GM19043 (cell line): ENCODE measurements around the gene GALNT17.

ENCODE experiments used
- ATAC-seq: cut with Tn5 transposase; IDR thresholded peaks from one replicate; pipeline ENCODE4 v1.9.1; 2021; ENCODE audit warnings: low read depth; ENCODE audit not compliant: unreplicated experiment

GALNT17 gene

DNA sequence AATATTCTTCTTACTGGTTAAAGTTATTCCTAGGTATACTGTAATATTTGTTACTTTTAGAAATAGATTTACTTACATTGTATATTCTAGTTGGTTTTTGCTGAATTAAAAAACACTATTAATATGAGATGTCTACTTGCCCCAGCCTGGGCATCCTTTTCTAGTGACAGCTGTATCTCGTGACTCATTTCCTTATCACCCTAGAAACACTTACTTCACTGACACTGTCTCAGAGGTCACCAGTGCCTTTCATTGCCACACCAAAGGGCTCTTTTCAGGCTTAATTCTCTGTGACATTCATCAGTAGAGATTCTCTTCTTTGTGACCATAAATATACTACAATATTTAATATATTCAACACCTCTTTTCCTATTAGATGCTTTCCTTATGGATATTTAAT, 194.7 kb downstream of the GALNT17 start:
- ATAC-seq, result no peak

DNA sequence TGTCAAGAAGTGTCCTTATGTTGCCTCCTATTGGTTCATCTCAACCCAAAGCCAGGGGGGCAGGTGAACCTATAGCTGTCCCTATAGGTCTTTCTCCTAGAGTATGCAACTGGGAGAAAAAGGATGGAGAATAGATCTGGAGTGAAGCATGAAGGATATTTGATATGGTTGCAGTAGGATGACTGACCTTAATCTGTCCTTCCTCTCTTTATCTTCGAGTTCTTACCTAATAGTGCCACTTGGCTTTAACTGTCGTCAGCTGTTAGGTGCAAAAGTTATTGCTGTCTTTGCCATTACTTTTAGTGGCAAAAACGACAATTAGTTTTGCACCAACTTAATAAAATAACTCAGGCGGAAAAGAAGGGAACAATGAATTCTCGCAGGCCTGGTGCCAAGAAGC, 196.0 kb downstream of the GALNT17 start:
- no peak for ATAC-seq

DNA sequence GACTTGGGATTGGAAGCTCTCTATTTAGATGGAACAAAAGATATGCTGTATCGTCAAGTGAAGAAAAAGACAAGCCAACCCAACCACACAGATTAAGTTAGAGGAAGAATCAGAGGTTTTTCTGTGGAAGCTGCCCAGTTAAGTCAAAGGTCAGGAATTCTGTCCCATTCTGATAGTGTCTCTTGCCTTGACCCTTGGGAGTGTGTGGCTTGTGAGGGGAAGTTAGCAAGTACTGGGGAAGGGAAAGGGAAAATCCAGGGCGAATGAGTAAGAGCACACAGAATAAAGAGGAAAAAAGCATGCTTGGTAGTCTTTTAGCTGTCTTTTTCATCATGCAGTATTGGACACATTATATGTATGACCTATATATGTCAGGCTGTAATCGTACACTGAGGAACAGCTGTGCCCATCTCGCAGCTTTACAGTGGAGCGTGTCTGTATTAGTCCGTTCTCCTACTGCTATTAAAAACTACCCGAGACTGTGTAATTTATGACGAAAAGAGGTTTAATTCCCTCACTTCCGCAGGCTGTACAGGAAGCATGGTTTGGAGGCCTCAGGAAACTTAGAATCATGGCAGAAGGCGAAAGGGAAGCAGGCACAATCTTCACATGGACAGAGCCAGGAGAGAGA, 197.2 kb downstream of the GALNT17 start:
- ATAC-seq, result no peak

DNA sequence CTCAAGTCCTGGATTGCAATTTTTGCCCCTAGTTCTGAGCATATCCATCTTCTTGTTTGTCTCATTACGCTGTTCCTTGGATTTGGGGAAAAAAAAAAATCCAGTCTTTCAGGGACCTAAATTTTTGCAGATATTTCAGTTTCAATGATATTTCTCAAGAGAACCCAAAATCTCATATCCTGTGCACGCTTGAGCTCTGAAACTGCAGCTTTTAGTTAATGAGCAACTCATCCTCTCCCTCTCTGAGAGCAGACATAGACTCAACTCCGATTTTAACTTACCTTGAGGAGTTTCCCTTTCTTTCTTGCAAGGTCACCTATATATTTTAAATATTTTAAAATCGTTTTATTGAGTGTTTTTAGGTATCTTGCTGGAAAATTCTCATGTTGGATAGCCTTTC, 200.3 kb downstream of the GALNT17 start:
- no peak for ATAC-seq

DNA sequence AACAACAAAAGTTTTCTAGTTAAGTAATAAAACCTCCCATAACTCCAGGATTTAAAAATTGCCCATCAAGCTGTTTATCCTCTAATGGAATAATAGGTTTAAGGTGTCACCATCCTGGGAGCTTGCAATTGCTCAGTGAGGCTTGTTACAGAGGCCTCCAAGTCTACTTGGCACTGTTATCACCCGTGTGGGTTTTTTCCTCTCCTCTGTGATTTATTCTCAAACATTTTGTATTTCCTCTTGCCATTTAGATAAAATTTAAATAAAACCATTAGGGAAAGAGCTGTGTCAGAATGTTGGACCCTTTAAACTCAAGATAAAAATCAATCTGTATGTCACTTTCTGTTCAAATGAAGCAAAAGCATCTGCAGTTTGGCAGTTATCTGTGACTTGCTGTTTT, 202.6 kb downstream of the GALNT17 start:
- no peak for ATAC-seq

DNA sequence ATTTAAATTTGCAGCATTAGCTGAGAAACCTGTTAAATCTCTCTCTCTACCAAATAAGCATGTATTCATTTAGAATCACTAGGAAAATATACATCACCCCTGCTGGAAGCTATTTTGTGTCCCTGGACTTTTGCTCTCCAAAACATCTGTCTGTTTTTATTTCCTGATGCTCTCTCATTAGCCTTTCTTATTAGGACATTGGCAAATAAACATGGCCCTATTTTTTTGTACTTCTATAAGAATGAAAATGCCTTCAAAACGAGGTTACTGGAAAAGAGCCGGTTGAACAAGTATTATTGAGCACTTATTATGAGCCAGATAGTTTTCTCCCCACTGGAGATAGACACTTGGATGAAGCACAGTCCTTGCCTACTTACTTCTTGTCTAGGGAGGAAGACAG, 206.9 kb downstream of the GALNT17 start:
- ATAC-seq, result no peak

DNA sequence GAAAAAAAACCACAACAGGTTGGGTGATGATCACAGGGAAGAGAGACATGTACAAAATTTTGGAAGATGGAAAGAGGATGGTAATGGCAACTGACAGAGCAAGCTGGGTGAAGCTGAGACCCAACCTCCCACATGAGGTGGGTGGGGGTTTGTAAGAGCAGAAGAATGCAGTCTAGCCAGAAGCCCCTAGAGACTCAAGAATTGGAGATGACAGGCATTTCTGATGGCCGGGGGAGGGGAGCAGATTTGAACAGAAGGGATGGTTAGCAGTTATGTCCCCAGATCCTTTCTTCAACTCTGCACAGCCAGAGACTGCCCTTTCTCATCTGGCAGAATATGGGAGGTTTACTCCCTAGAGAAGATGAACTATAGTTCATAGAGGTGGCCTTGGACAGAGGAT, 208.0 kb downstream of the GALNT17 start:
- ATAC-seq, result no peak

DNA sequence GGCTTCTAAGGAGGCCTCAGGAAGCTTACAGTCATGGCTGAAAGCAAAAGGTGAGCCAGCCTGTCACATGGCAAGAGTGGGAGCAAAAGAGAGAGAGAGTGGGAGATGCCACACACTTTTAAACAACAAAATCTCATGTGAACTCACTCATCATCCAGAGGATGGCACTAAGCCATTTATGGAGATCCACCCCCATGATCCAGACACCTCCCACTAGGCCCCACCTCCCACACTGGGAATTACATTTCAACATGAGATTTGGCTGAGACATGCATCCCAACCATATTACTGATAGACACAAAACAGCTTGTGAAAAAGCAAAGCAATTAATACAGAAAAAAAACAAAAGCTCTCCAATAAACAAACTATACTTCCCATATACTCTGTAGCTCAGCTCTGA, 210.3 kb downstream of the GALNT17 start:
- ATAC-seq, result no peak

DNA sequence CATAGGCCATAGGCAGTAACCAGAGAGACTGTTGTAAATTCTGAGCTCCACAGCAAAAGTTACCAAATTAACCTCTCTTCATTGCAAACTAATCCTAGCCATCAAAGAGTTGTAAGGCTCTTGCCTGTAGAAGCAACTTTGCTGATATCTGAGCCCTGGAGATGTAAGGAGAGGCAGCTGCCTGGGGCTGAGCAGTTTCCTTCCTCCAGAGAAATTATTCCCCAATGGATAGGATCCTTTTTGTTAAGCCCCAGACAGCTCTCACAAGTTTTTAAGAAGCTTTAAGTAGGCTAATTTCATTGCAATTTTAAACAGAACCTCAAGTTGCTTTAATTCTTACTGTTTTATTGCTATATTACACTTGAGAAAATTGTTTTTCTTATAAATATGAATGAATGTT, 211.1 kb downstream of the GALNT17 start:
- no peak for ATAC-seq

DNA sequence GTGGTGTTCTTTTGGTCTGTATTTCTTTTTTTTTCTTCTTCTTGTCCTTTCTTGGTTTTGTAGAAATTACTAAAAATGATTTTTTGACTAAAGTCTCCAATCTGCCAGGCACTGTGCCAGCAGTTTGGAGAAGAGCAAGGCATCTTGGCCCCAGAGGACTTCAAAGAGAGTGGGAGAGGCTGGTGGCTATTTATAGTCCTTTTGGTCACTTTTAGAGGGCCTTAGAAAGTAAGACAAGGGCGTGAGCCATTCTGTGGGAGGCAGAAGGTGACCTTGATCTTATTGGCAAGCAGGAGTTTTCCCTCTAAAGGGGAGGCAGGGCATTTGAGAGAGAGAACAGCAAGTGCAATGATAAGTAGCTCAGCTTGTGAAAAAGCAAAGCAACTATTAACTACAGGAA, 211.9 kb downstream of the GALNT17 start:
- no peak for ATAC-seq

DNA sequence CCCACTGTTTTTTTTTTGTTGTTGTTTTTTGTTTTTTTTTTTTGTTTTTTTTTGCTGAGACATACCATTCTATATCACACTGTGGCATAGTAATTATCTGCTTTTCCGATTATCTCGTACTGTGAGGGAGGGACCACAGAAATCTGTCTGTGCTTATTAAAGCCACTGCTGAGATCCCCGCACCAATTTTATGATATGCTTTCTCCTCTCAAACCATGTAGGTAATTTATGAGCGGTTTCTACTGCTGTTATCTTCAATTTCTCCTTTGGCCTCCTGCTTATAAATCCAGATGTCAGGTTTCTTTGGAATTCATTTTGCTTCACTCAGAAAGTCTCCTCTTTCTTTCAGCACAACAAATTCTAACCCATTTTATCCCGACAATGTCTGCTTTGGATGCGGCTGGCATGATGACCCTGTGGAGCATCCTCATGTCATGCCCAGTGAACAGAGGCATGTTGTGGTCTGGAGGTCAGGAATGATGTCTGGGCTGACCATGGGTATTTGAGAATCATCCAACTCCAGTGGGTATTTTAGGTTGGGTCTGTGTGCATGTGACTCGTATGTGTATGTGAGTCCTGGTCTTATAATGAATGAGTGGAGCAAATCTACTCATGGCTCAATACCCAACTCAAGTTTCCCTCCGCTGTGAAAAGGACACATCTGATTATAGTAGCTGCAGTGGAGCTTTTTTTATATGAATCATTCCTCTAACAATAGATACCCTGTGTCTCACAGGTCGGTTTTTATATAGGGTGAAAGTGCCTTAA, 213.4 kb downstream of the GALNT17 start:
- ATAC-seq, result no peak

DNA sequence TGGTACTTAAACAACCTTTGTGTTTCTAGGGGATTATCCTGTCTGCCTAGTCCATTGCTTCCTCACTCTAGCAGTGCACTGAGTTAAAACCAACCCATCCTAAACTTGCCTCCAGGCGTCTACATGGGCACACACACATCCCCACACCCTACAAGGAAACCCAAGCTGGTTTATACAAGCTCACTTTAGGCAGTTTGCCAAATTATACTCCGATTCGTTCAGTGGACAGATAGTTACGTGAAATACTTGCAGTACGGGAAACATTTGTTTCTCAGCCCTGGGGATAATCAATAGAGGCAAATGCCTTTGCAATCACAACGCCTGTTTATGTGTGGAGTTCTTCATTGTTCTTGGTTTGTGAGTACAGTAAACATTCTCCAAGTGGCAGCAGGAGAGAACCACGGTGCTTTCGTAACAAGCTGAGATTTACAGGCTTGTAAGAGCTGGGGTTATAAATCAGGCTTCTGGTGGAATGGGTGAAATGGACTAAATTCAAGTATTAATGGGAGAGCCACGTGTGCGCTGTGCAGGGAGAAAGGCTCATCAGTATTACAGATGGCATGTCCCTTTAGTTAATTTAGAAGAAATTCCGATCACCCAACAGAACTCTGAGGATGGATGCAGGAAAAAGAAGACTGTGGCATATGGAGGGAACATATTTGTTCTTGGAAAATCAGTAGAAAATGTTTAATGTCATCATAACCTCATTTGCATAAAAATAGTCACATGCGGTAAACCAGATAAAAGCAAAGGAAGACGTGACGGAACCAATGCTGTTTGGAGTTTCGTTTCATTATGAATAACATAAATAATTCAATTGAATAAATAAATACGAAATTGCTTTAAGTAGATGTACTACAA, 217.1 kb downstream of the GALNT17 start:
- ATAC-seq, result no peak

DNA sequence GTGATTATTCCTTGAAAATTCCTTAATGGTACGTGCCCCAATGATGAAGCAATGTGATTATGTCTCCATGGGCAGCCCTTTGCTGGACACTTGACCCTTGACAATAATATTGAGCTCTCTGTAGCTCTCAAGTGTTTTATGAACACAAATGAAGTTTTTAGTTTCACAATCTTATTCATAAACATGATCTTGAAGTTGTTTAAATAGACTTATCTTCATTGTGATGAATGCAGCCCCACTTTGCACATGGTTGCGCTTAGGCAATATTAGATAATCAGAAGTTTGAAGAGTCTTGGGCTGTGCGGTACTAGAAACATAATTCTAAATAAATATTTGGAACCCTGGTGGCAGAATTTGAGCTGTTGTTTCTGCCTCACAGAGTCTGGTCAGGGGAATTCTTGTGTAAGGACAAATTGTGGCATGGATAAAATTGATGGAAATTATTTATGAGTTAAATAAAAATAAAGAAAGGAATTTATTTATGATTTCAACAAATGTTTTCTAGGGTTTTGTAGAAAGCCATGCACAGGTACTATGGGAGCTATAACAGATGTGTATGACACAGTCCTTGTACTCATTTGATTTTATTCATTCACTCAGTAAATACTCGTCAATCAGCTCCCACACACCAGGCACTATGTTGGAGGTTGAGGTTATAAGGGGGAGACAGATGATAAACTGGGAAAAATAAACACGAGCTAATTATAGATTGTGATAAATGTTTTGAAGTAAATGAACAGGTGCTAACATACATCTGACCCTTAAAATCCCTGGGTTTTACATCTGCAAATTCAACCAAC, 217.9 kb downstream of the GALNT17 start:
- ATAC-seq, result no peak

DNA sequence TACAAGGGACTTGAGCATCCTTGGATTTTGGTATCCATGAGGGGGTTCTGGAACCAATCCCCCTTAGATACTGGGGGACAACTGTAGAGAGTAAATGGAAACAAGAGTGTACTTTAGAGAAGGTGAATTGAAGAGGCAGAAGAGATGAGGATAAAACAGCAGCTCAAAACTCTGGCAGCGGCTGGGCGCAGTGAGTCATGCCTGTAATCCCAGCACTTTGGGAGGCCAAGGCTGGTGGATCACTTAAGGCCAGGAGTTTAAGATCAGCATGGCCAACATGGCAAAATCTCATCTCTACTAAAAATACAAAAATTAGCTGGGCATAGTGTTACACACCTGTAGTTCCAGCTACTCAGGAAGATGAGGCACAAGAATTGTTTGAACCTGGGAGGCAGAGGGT, 218.7 kb downstream of the GALNT17 start:
- ATAC-seq, result no peak

DNA sequence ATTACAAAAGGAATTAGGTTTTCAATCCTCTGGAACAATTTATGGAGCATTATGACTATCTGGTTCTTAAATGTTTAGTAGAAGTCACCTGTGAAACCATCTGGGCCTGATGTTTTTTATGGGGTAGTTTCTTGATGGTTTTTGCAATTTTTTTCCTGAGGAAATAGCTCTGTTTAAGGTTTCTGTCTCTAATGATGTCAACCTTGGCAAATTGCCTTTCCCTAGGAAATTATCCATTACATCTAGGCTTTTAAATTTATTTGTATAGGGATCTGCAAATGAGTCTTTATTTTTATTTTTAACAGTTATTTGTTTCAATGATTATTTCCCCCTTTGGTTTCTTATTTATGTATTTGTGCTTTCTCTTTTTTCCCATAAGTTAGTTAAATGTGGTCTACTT, 222.8 kb downstream of the GALNT17 start:
- no peak for ATAC-seq

DNA sequence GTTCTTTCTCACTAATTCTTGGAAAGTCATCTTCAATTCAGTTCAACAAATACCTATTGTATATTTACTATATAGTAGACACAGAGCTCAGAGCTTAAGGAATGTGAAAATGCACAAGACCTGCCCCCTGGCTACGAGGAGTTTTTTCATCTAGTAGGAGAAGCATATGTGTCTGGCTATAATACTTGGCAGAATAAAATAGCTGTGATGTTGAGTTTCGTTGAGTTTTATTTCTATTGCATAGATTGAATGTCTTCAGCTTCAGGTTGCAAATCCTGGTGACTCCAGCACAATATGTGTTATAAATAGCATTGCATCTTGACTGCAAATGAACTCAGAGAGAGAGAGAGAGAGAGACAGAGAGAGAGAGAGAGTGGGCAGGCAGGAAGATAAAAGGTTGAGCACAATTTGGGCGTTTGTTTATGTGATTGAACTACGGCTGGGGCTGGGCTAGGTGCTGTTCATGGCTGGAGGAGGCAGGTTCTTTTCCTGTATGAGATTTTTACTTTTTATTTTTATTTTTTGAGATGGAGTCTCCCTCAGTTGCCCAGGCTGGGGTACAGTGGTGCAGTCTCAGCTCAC, 229.6 kb downstream of the GALNT17 start:
- ATAC-seq, result no peak

DNA sequence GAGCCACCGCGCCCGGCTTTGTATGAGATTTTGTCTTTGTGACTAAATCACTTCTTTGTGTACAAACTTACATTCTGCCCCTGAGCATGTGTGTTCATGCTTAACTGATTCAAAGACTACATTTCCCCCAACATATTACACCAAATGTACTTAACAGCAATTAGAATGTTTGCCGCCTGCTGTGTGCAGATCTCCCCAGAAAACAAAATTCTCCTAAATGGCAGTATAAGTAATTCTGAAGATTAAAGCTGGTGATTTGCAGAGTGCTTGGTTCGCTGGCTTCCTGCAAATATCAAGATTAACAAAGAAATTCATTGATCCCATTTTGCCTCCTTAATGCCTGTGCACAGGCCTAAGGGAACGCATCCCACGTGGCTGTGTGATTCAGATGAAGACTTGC, 230.3 kb downstream of the GALNT17 start:
- no peak for ATAC-seq

DNA sequence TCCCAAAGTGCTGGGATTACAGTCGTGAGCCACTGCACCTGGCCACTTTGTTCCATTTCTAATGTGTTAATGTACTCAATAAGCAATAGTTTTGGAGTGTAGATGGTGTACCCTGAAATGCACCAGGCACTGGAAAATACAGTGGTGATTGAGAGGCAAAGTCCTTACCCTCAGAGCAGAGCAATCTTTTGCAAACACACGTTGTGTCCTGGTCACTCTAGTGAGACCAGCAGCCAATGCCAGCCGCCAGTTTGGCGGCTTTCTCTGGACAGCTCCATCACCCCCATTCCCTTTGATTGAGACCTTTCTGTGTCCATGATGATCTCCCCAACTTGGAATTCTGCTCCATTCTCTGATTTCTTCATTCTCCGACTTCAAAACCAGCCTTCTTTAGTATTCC, 231.3 kb downstream of the GALNT17 start:
- ATAC-seq, result no peak

DNA sequence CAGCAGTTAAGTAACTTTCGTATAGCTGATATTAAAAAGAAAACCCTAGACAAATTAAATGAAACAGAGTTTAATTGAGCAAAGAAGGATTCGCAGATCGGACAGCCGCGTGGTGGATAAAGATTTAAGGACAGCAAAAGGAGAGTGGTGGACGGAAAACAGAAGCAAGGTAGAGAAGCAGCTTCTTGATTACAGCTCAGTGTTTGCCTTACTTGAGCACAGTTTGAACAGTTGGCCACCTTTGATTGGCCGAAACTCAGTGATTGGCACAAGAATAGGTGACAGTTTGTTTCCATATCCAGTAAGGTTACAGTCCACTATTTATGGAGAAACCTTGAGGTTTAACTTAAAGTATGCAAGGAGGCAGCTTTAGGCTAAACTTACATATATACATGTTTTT, 231.7 kb downstream of the GALNT17 start:
- no peak for ATAC-seq

DNA sequence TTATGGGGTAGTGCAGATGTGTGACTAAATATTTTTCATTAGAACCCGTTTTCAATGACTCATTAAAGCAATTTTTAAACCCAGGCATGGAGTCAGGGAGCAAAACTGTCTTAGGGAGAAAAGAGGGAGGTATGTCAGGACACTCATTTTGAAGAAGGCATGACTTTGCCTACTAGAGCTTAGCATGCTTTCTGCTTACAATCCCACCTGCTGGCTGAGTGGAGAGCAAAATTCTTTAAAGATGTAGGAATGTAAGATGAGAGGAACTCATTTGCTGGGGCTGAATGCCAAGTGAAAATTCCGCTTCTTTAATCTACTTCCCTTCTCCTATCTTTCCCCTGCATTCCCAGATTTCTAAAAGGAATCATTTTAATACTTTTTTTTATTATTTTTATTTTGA, 232.6 kb downstream of the GALNT17 start:
- ATAC-seq, result no peak
